ENCODE results near the gene ABTB2.

DNA sequence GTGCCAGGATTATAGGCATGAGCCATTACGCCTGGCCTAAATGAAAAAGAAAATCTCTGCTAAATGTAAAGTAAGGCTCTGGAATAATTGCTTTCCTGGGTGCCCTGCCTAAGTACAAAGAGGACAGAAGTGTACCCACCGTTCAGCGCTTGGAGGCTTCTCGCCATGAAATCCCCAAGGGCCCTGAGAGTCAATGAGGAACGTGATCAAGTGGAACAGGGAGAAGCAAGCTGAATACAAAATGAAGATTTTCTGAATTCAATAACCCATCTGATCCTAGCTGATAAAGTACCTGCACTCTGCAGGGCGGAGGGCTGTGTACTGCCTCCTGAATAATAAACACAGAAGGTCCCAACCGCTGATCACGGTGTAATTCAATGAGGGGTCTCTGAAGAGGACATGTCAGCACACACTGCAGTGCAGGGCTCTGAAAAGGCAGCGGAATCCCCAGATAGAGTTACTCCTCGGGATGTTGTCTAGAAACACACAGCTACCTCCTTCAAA, 97.7 kb downstream of the ABTB2 start:
- TF ChIP-seq, protein P1, sequence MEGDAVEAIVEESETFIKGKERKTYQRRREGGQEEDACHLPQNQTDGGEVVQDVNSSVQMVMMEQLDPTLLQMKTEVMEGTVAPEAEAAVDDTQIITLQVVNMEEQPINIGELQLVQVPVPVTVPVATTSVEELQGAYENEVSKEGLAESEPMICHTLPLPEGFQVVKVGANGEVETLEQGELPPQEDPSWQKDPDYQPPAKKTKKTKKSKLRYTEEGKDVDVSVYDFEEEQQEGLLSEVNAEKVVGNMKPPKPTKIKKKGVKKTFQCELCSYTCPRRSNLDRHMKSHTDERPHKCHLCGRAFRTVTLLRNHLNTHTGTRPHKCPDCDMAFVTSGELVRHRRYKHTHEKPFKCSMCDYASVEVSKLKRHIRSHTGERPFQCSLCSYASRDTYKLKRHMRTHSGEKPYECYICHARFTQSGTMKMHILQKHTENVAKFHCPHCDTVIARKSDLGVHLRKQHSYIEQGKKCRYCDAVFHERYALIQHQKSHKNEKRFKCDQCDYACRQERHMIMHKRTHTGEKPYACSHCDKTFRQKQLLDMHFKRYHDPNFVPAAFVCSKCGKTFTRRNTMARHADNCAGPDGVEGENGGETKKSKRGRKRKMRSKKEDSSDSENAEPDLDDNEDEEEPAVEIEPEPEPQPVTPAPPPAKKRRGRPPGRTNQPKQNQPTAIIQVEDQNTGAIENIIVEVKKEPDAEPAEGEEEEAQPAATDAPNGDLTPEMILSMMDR (IDR thresholded peaks at IDR 0.05; ENCODE audit: borderline replicate concordance, extremely low read depth, low read length, poor library complexity, severe bottlenecking) = no peak
- no peak for TF ChIP-seq EZH2 (IDR thresholded peaks at IDR 0.05; ENCODE audit: borderline replicate concordance, low read depth, low read length, severe bottlenecking)

All from DND-41 (cell line).